ENCODE results near the gene KCNMA1.
"Not testable (repeated sequence)": the region's sequence is repeated elsewhere in the genome, so short reads cannot be mapped to it uniquely, and the experiment has no call there.

Gene KCNMA1

GRCh38 chr10:77526868-77527617 is 110.6 kb downstream of the KCNMA1 start:
- Histone ChIP-seq H3K4me1 (peaks cover 2% of the 10 kb centered on the region), H2AFZ (no peak overlapping the region), H3K36me3 (ENCODE audit: control insufficient read depth, insufficient read depth, low read length) (no peaks in the 10 kb centered on the region), H3K27ac (no peak overlapping the region), H3K27me3 (ENCODE audit: control insufficient read depth, insufficient read depth, low read length) (no peaks in the 10 kb centered on the region), H3K4me2 (ENCODE audit: low read length) (no peak overlapping the region), H3K9ac (no peak overlapping the region), H3K4me3 (ENCODE audit: low read depth, low read length) (no peak overlapping the region), H3K79me2 (no peaks in the 10 kb centered on the region), H3K9me3 (ENCODE audit: control insufficient read depth, low read length) (no peaks in the 10 kb centered on the region)
- TF ChIP-seq, protein P1, sequence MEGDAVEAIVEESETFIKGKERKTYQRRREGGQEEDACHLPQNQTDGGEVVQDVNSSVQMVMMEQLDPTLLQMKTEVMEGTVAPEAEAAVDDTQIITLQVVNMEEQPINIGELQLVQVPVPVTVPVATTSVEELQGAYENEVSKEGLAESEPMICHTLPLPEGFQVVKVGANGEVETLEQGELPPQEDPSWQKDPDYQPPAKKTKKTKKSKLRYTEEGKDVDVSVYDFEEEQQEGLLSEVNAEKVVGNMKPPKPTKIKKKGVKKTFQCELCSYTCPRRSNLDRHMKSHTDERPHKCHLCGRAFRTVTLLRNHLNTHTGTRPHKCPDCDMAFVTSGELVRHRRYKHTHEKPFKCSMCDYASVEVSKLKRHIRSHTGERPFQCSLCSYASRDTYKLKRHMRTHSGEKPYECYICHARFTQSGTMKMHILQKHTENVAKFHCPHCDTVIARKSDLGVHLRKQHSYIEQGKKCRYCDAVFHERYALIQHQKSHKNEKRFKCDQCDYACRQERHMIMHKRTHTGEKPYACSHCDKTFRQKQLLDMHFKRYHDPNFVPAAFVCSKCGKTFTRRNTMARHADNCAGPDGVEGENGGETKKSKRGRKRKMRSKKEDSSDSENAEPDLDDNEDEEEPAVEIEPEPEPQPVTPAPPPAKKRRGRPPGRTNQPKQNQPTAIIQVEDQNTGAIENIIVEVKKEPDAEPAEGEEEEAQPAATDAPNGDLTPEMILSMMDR (IDR thresholded peaks at IDR 0.05): no peak

DNA sequence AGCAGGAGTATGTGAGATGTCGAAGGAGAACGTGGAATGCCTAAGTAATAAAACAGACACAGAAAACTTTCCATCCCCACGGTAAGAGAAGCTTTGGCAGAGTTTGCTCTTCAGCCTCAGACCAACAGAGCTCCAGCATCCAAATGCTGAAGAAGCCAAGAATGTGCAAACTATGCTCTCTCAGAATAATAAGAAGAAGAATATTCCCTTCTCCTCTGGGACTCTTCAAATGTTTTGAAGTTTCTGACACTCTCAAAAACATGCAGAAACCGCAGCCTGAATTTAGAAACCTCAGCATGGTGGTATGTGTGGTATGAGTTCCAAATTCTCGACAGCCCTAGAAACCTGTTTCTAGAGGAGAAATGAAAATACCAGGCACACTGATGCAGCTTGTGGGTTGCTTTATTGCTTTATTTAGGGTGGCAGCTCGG is 113.3 kb downstream of the KCNMA1 start:
- Histone ChIP-seq H3K27me3 (ENCODE audit: control insufficient read depth, insufficient read depth, low read length) (no peaks in the 10 kb centered on the region), H3K9ac (no peak overlapping the region), H3K36me3 (ENCODE audit: control insufficient read depth, insufficient read depth, low read length) (no peaks in the 10 kb centered on the region), H3K4me3 (ENCODE audit: low read depth, low read length) (no peak overlapping the region), H3K79me2 (no peaks in the 10 kb centered on the region), H3K4me1 (no peaks in the 10 kb centered on the region), H2AFZ (no peak overlapping the region), H3K9me3 (ENCODE audit: control insufficient read depth, low read length) (no peaks in the 10 kb centered on the region), H3K27ac (no peak overlapping the region), H3K4me2 (ENCODE audit: low read length) (no peak overlapping the region)
- TF ChIP-seq, protein P1 (IDR thresholded peaks at IDR 0.05): no peak

GRCh38 chr10:77522268-77522809 is 115.3 kb downstream of the KCNMA1 start:
- Histone ChIP-seq H3K9ac (no peak overlapping the region), H3K27me3 (ENCODE audit: control insufficient read depth, insufficient read depth, low read length) (no peaks in the 10 kb centered on the region), H3K79me2 (no peaks in the 10 kb centered on the region), H3K36me3 (ENCODE audit: control insufficient read depth, insufficient read depth, low read length) (no peaks in the 10 kb centered on the region), H2AFZ (no peak overlapping the region), H3K27ac (no peak overlapping the region), H3K4me3 (ENCODE audit: low read depth, low read length) (no peak overlapping the region), H3K4me1 (no peaks in the 10 kb centered on the region), H3K9me3 (ENCODE audit: control insufficient read depth, low read length) (no peaks in the 10 kb centered on the region), H3K4me2 (ENCODE audit: low read length) (no peak overlapping the region)
- TF ChIP-seq, protein P1 (IDR thresholded peaks at IDR 0.05): no peak

GRCh38 chr10:77520995-77521394 is 116.6 kb downstream of the KCNMA1 start:
- Histone ChIP-seq H3K4me2 (ENCODE audit: low read length) (no peak overlapping the region), H3K4me1 (no peaks in the 10 kb centered on the region), H3K9me3 (ENCODE audit: control insufficient read depth, low read length) (no peaks in the 10 kb centered on the region), H3K36me3 (ENCODE audit: control insufficient read depth, insufficient read depth, low read length) (no peaks in the 10 kb centered on the region), H3K79me2 (no peaks in the 10 kb centered on the region), H3K27ac (no peak overlapping the region), H3K27me3 (ENCODE audit: control insufficient read depth, insufficient read depth, low read length) (no peaks in the 10 kb centered on the region), H3K4me3 (ENCODE audit: low read depth, low read length) (no peak overlapping the region), H3K9ac (no peak overlapping the region), H2AFZ (no peak overlapping the region)
- TF ChIP-seq, protein P1 (IDR thresholded peaks at IDR 0.05): no peak

GRCh38 chr10:77520290-77520689 is 117.3 kb downstream of the KCNMA1 start:
- Histone ChIP-seq H3K9me3 (ENCODE audit: control insufficient read depth, low read length) (no peaks in the 10 kb centered on the region), H3K4me1 (no peaks in the 10 kb centered on the region), H3K4me2 (ENCODE audit: low read length) (no peak overlapping the region), H2AFZ (no peak overlapping the region), H3K27ac (no peak overlapping the region), H3K79me2 (no peaks in the 10 kb centered on the region), H3K36me3 (ENCODE audit: control insufficient read depth, insufficient read depth, low read length) (no peaks in the 10 kb centered on the region), H3K9ac (no peak overlapping the region), H3K4me3 (ENCODE audit: low read depth, low read length) (no peak overlapping the region), H3K27me3 (ENCODE audit: control insufficient read depth, insufficient read depth, low read length) (no peaks in the 10 kb centered on the region)
- TF ChIP-seq, protein P1 (IDR thresholded peaks at IDR 0.05): no peak

GRCh38 chr10:77519791-77520190 is 117.8 kb downstream of the KCNMA1 start:
- not testable (repeated sequence) for H3K27me3 ChIP-seq (ENCODE audit: control insufficient read depth, insufficient read depth, low read length); H2AFZ ChIP-seq; H3K27ac ChIP-seq; H3K4me2 ChIP-seq (ENCODE audit: low read length); H3K9ac ChIP-seq; H3K9me3 ChIP-seq (ENCODE audit: control insufficient read depth, low read length); H3K4me1 ChIP-seq; H3K4me3 ChIP-seq (ENCODE audit: low read depth, low read length); H3K79me2 ChIP-seq; H3K36me3 ChIP-seq (ENCODE audit: control insufficient read depth, insufficient read depth, low read length)

All from parathyroid adenoma (tissue), 2 donors.